ENCODE results near the gene GADL1. TPM values are rescaled to one million over a fixed set of nuclear protein-coding genes. Genes with fewer than 3 reads are reported as not detected.
A peak's percentile ranks its signal among the peaks of the same experiment; 100 is the strongest.

GADL1 gene
- total and polyA plus RNA-seq, 9 donors = 9.8 to 25.7 (median 19.1) TPM

GRCh38 chr3:30786365-30786764 lies 108.1 kb downstream of the GADL1 start:
- no peak overlapping the region for H3K27ac ChIP-seq (ENCODE audit: low read length)
- H3K9me3 ChIP-seq (replicated peaks; ENCODE audit: control insufficient read depth, low read depth, low read length) = no peaks in the 10 kb centered on the region
- H3K4me3 ChIP-seq (ENCODE audit: low read length) = no peak overlapping the region
- H3K36me3 ChIP-seq (ENCODE audit: control insufficient read depth, insufficient read depth, low read length) = no peaks in the 10 kb centered on the region
- no peak for DNase-seq
- H3K4me1 ChIP-seq (ENCODE audit: control insufficient read depth, insufficient read depth, low read length) = no peaks in the 10 kb centered on the region
- no peaks in the 10 kb centered on the region for H3K27me3 ChIP-seq (ENCODE audit: control insufficient read depth, insufficient read depth, low read length)

- H3K27ac ChIP-seq (ENCODE audit: low read length) = no peak overlapping the region
- no peaks in the 10 kb centered on the region for H3K27me3 ChIP-seq (ENCODE audit: control insufficient read depth, insufficient read depth, low read length)
- 86% methylated on average over 1 of the region's 1 CpG for WGBS (ENCODE audit: insufficient coverage)
- no peak for DNase-seq
- no peaks in the 10 kb centered on the region for H3K4me1 ChIP-seq (ENCODE audit: control insufficient read depth, insufficient read depth, low read length)
- H3K4me3 ChIP-seq (ENCODE audit: low read length) = no peak overlapping the region
- no peaks in the 10 kb centered on the region for H3K36me3 ChIP-seq (ENCODE audit: control insufficient read depth, insufficient read depth, low read length)
- H3K9me3 ChIP-seq (replicated peaks; ENCODE audit: control insufficient read depth, low read depth, low read length) = no peaks in the 10 kb centered on the region
These were observed 114.7 kb downstream of the GADL1 start for GRCh38 chr3:30779686-30780287.

GRCh38 chr3:30778933-30779332 lies 115.5 kb downstream of the GADL1 start:
- DNase-seq = no peak
- H3K27ac ChIP-seq (ENCODE audit: low read length) = no peak overlapping the region
- H3K27me3 ChIP-seq (ENCODE audit: control insufficient read depth, insufficient read depth, low read length) = no peaks in the 10 kb centered on the region
- H3K4me1 ChIP-seq (ENCODE audit: control insufficient read depth, insufficient read depth, low read length) = no peaks in the 10 kb centered on the region
- no CpG with 5 or more reads among the region's 3 CpGs for WGBS (ENCODE audit: insufficient coverage)
- no peaks in the 10 kb centered on the region for H3K36me3 ChIP-seq (ENCODE audit: control insufficient read depth, insufficient read depth, low read length)
- H3K4me3 ChIP-seq (ENCODE audit: low read length) = no peak overlapping the region
- no peaks in the 10 kb centered on the region for H3K9me3 ChIP-seq (replicated peaks; ENCODE audit: control insufficient read depth, low read depth, low read length)

GRCh38 chr3:30777426-30778113 lies 116.9 kb downstream of the GADL1 start:
- DNase-seq = no peak
- H3K4me3 ChIP-seq (ENCODE audit: low read length) = no peak overlapping the region
- H3K36me3 ChIP-seq (ENCODE audit: control insufficient read depth, insufficient read depth, low read length) = no peaks in the 10 kb centered on the region
- 60% methylated on average over 1 of the region's 5 CpGs for WGBS (ENCODE audit: insufficient coverage)
- no peaks in the 10 kb centered on the region for H3K27me3 ChIP-seq (ENCODE audit: control insufficient read depth, insufficient read depth, low read length)
- no peaks in the 10 kb centered on the region for H3K9me3 ChIP-seq (replicated peaks; ENCODE audit: control insufficient read depth, low read depth, low read length)
- no peak overlapping the region for H3K27ac ChIP-seq (ENCODE audit: low read length)
- no peaks in the 10 kb centered on the region for H3K4me1 ChIP-seq (ENCODE audit: control insufficient read depth, insufficient read depth, low read length)

GRCh38 chr3:30776186-30776815 lies 118.2 kb downstream of the GADL1 start:
- Histone ChIP-seq H3K4me1 (ENCODE audit: control insufficient read depth, insufficient read depth, low read length) (no peaks in the 10 kb centered on the region), H3K27me3 (ENCODE audit: control insufficient read depth, insufficient read depth, low read length) (no peaks in the 10 kb centered on the region), H3K27ac (ENCODE audit: low read length) (no peak overlapping the region), H3K36me3 (ENCODE audit: control insufficient read depth, insufficient read depth, low read length) (no peaks in the 10 kb centered on the region), H3K9me3 (replicated peaks; ENCODE audit: control insufficient read depth, low read depth, low read length) (no peaks in the 10 kb centered on the region), H3K4me3 (ENCODE audit: low read length) (no peak overlapping the region)
- DNase-seq = no peak
- 83% methylated on average over 3 of the region's 3 CpGs for WGBS (ENCODE audit: insufficient coverage)

- H3K4me1 ChIP-seq (ENCODE audit: control insufficient read depth, insufficient read depth, low read length) = peaks cover 2% of the 10 kb centered on the region
- DNase-seq = peak; percentile 25
- H3K27ac ChIP-seq (ENCODE audit: low read length) = peak overlapping the region; percentile 42
- H3K27me3 ChIP-seq (ENCODE audit: control insufficient read depth, insufficient read depth, low read length) = no peaks in the 10 kb centered on the region
- no peaks in the 10 kb centered on the region for H3K9me3 ChIP-seq (replicated peaks; ENCODE audit: control insufficient read depth, low read depth, low read length)
- no peaks in the 10 kb centered on the region for H3K36me3 ChIP-seq (ENCODE audit: control insufficient read depth, insufficient read depth, low read length)
- no peak overlapping the region for H3K4me3 ChIP-seq (ENCODE audit: low read length)
- WGBS (ENCODE audit: insufficient coverage) = 59% methylated on average over 7 of the region's 10 CpGs
These were observed 119.4 kb downstream of the GADL1 start for GRCh38 chr3:30775040-30775439.

- Histone ChIP-seq H3K4me3 (ENCODE audit: low read length) (no peak overlapping the region), H3K27ac (ENCODE audit: low read length) (no peak overlapping the region), H3K9me3 (replicated peaks; ENCODE audit: control insufficient read depth, low read depth, low read length) (no peaks in the 10 kb centered on the region), H3K36me3 (ENCODE audit: control insufficient read depth, insufficient read depth, low read length) (no peaks in the 10 kb centered on the region), H3K4me1 (ENCODE audit: control insufficient read depth, insufficient read depth, low read length) (peaks cover 2% of the 10 kb centered on the region), H3K27me3 (ENCODE audit: control insufficient read depth, insufficient read depth, low read length) (no peaks in the 10 kb centered on the region)
- no peak for DNase-seq
- WGBS (ENCODE audit: insufficient coverage) = no CpG with 5 or more reads among the region's 2 CpGs
These were observed 120.4 kb downstream of the GADL1 start for GRCh38 chr3:30774062-30774461.

GRCh38 chr3:30770387-30770786 lies 124.1 kb downstream of the GADL1 start:
- Histone ChIP-seq H3K27ac (ENCODE audit: low read length) (no peak overlapping the region), H3K27me3 (ENCODE audit: control insufficient read depth, insufficient read depth, low read length) (no peaks in the 10 kb centered on the region), H3K4me1 (ENCODE audit: control insufficient read depth, insufficient read depth, low read length) (peaks cover 2% of the 10 kb centered on the region), H3K36me3 (ENCODE audit: control insufficient read depth, insufficient read depth, low read length) (no peaks in the 10 kb centered on the region), H3K4me3 (ENCODE audit: low read length) (no peak overlapping the region), H3K9me3 (replicated peaks; ENCODE audit: control insufficient read depth, low read depth, low read length) (no peaks in the 10 kb centered on the region)
- DNase-seq = peak; percentile 45
- WGBS (ENCODE audit: insufficient coverage) = 52% methylated on average over 3 of the region's 3 CpGs

GRCh38 chr3:30768703-30769550 lies 125.5 kb downstream of the GADL1 start:
- Histone ChIP-seq H3K27ac (ENCODE audit: low read length) (no peak overlapping the region), H3K4me1 (ENCODE audit: control insufficient read depth, insufficient read depth, low read length) (peaks cover 2% of the 10 kb centered on the region), H3K36me3 (ENCODE audit: control insufficient read depth, insufficient read depth, low read length) (no peaks in the 10 kb centered on the region), H3K9me3 (replicated peaks; ENCODE audit: control insufficient read depth, low read depth, low read length) (no peaks in the 10 kb centered on the region), H3K4me3 (ENCODE audit: low read length) (no peak overlapping the region), H3K27me3 (ENCODE audit: control insufficient read depth, insufficient read depth, low read length) (no peaks in the 10 kb centered on the region)
- peak; percentile 78 for DNase-seq
- 30% methylated on average over 2 of the region's 9 CpGs for WGBS (ENCODE audit: insufficient coverage)

GRCh38 chr3:30768046-30768445 lies 126.4 kb downstream of the GADL1 start:
- H3K9me3 ChIP-seq (replicated peaks; ENCODE audit: control insufficient read depth, low read depth, low read length) = no peaks in the 10 kb centered on the region
- WGBS (ENCODE audit: insufficient coverage) = no CpG with 5 or more reads among the region's 1 CpG

More at GRCh38 chr3:30768046-30768445, 126.4 kb downstream of the GADL1 start:
- H3K27me3 ChIP-seq (ENCODE audit: control insufficient read depth, insufficient read depth, low read length) = no peaks in the 10 kb centered on the region
- H3K36me3 ChIP-seq (ENCODE audit: control insufficient read depth, insufficient read depth, low read length) = no peaks in the 10 kb centered on the region
- H3K4me3 ChIP-seq (ENCODE audit: low read length) = no peak overlapping the region
- peaks cover 2% of the 10 kb centered on the region for H3K4me1 ChIP-seq (ENCODE audit: control insufficient read depth, insufficient read depth, low read length)
- H3K27ac ChIP-seq (ENCODE audit: low read length) = no peak overlapping the region
- peak; percentile 52 for DNase-seq
